ENCODE results near the gene KIAA2012.

DNA sequence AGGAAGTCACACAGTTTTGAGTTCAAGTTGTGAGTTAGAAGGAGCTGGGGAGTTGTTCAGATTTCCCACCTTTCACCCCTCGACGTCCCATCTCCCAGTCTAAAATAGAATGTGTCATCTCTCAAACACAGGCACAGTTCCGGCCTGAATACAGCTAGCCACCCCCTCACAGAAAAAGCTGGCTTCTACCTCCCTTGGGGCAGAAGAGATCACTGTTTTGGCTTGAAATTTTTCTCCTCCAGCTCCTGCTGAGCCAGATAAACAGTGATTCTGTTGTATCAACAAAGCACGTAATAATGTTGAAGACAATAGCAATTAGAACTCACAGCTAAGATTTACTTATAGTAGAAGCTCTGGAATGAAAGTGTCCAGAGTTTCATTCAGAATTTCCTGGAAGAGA, 74.7 kb downstream of the KIAA2012 start:
- TF ChIP-seq, protein P1, sequence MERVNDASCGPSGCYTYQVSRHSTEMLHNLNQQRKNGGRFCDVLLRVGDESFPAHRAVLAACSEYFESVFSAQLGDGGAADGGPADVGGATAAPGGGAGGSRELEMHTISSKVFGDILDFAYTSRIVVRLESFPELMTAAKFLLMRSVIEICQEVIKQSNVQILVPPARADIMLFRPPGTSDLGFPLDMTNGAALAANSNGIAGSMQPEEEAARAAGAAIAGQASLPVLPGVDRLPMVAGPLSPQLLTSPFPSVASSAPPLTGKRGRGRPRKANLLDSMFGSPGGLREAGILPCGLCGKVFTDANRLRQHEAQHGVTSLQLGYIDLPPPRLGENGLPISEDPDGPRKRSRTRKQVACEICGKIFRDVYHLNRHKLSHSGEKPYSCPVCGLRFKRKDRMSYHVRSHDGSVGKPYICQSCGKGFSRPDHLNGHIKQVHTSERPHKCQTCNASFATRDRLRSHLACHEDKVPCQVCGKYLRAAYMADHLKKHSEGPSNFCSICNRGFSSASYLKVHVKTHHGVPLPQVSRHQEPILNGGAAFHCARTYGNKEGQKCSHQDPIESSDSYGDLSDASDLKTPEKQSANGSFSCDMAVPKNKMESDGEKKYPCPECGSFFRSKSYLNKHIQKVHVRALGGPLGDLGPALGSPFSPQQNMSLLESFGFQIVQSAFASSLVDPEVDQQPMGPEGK (CRISPR knock-in tag; IDR thresholded peaks at IDR 0.05; ENCODE audit: borderline replicate concordance), result no peak
- TF ChIP-seq PPARA (CRISPR knock-in tag; IDR thresholded peaks at IDR 0.05; ENCODE audit: borderline replicate concordance) (no peak), RARB (CRISPR knock-in tag; IDR thresholded peaks at IDR 0.05) (no peak), ZNF70 (CRISPR knock-in tag; IDR thresholded peaks at IDR 0.05) (no peak), ESRRG (CRISPR knock-in tag; IDR thresholded peaks at IDR 0.05) (no peak), ZFP3 (CRISPR knock-in tag; IDR thresholded peaks at IDR 0.05) (no peak), ZNF565 (CRISPR knock-in tag; conservative IDR thresholded peaks at IDR 0.05; ENCODE audit: low read depth) (no peak), ARNTL (CRISPR knock-in tag; IDR thresholded peaks at IDR 0.05; ENCODE audit: borderline replicate concordance, low read depth) (no peak)
- TF ChIP-seq, protein P2, sequence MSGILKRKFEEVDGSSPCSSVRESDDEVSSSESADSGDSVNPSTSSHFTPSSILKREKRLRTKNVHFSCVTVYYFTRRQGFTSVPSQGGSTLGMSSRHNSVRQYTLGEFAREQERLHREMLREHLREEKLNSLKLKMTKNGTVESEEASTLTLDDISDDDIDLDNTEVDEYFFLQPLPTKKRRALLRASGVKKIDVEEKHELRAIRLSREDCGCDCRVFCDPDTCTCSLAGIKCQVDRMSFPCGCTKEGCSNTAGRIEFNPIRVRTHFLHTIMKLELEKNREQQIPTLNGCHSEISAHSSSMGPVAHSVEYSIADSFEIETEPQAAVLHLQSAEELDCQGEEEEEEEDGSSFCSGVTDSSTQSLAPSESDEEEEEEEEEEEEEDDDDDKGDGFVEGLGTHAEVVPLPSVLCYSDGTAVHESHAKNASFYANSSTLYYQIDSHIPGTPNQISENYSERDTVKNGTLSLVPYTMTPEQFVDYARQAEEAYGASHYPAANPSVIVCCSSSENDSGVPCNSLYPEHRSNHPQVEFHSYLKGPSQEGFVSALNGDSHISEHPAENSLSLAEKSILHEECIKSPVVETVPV (CRISPR knock-in tag; IDR thresholded peaks at IDR 0.05), result no peak
